HG02943 (cell line): ENCODE measurements around the gene OR6B2.

ENCODE experiments used
- ATAC-seq: cut with Tn5 transposase; IDR thresholded peaks from one replicate; pipeline ENCODE4 v1.9.1; 2021; ENCODE audit warnings: mild to moderate bottlenecking, low read depth, moderate library complexity; ENCODE audit not compliant: unreplicated experiment

The OR6B2 gene

GRCh38 chr2:240042740-240043139, 12.5 kb upstream of the OR6B2 start:
- no peak for ATAC-seq

DNA sequence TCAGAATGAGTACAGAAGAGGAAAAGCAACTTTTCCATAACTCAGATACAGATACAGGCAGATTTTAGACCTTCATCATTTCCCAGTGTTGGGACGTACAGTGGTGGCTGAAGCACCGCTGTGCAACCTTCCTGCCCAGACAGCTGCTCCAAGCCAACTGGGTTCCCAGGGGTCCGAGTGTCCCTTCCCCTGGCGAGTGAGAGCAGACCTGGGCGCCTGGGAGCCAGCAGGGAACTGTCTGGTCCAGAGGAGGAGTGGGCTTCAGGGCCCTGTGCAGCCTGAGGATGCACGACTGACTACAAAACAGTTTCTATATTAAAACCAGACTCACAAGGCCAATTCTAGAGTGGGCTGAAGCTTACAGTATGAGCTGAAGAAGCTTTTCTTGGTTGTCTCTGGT, 11.1 kb upstream of the OR6B2 start:
- ATAC-seq = no peak

- no peak for ATAC-seq
Observed at GRCh38 chr2:240037358-240037757, 7.1 kb upstream of the OR6B2 start.

GRCh38 chr2:240033330-240033678, 3.1 kb upstream of the OR6B2 start:
- no peak for ATAC-seq

DNA sequence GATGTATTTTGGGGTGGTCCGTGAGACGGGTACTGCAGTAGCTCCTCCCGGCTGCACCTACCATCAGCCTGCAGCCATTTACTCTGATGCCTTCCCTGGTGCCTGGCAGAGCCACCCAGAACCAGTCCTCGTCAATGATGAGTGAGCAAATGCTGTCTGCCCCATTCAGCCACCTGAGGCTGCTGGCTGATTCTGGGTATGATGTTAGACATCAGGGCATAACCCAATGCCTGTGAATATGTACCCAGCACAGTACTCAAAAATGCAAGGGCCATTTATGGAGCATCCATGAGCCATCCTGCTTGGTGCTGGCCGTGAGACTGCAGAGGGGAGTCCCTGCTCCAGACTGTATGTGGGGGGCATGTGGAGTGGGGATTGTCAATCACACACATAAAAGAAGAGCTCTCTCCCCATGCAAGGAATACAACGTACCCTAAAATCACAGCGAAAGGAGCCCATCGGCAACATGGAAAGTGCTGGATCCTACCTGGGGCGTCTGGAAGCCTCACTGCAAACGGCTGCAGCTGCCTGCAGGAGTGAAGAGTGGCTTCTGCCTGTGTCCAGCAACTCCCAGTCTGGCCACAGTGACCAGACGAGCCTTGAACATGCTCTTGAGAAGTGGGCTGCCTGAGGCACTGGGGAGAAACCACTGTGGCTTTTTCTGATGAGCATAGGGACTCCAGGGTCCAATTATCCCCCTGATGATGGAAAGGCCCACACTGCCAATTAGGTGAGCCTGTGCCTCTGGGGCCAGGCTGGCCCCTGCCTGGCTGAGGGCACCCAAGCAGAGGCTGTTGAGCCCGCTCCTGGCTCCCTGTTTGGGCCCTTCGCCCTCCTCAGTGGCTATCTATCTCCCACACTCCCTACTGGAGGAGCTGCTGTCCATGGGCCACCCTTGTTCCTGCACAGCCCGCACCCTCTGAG, 2.4 kb upstream of the OR6B2 start:
- no peak for ATAC-seq

DNA sequence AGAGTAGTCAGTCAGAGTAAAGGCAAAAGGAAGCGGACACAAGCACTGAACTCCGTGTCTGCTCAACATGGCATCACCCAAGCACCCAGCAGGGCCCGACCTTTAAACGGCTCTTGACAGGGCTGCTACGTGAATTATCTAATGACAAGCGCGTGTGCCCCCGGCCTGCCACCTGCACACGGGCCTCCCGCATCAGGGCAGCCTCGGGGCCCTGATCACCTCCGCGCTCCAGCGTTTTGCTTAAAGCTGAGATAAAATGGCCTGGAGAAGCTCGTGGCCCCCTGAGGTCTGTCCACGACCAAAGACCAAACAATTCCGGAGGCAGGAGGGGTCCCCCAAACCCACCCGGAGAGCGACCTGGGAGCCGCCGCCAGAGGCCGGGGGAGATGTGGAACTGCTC, 5.5 kb downstream of the OR6B2 start:
- ATAC-seq = peak; percentile 24

DNA sequence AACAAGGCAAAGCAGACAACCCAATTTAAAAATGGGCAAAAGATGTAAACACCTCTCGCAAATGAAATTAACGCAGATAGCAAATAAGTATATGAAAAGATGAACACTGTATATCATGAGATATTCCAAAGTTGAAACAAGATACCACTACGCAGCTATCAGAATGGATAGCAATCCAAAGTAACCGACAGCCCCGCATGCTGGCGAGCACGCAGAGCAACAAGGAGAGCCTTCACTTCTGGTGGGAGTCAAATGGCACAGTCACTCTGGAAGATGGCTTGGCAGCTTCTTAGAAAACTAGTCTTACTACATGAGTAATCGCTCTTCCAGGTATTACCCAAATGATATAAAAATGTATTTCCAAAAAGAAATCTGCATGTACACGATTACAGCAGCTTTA, 6.4 kb downstream of the OR6B2 start:
- ATAC-seq = no peak

DNA sequence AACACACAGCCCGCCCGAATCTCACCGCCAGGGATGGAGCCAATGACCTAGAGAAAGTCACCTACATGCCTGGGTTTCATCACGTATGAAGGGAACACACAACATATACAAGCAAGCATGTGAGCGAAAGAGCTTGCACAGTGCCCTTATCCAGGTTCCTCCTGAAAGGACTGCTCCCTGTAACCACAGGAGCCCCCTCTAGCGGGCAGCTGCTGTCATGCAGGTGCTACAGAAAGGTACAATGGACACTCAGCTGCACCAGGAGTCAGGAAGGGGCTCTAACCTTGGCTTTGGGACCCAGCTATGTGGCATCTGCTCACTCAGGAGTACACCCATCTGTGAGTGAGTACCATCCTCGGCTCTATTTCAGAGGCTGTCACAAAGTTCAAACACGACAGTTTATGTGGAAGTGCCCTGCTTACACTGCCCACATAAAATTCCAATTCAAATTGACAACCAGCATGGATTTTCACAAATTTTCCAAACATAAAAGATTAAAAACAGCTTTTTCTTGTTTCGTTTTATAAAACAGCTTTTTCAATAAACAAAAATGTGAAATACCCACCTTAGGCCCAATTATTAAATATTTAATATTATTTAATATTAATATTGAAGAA, 8.6 kb downstream of the OR6B2 start:
- no peak for ATAC-seq

- no peak for ATAC-seq
Observed at GRCh38 chr2:240018071-240018750, 12.0 kb downstream of the OR6B2 start.

GRCh38 chr2:240014327-240014726, 15.9 kb downstream of the OR6B2 start:
- ATAC-seq = no peak

- ATAC-seq = no peak
Observed at GRCh38 chr2:240013343-240013742, 16.9 kb downstream of the OR6B2 start.

DNA sequence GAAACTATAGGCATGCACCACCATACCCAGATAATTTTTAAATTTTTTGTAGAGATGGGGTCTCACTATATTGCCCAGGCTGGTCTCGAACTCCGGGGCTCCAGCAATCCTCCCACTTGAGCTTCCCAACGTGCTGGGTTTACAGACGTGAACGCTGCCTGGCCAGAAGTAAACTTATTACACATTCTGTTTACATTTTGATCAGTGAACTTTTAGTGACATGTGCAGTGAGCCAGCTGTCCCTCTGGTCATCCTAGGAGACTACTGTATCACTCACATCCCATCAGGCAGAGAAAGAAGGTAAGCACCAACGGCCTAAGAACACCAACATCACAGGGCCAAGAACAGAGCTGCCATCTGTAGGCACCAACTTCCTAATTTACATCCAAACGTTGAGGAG, 27.2 kb downstream of the OR6B2 start:
- ATAC-seq = no peak

DNA sequence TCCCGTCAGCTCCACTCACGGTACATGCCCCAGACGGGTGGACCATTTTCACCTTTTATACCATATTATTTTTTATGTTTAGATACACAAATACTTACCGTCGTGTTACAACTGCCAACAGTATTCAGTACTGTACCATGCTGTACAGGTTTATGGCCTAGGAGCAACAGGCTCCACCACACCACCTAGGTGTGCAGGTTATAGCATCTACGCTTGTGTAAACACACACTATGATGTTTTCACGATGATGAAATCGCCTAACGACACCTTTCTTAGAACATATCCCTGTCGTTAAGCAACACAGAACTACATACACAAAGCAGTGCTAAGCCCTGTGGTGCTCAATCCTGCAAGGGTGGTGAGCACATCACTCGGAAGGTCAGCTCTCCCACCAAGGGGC, 29.6 kb downstream of the OR6B2 start:
- no peak for ATAC-seq

- ATAC-seq = no peak
Observed at GRCh38 chr2:239997686-239998409, 32.4 kb downstream of the OR6B2 start.

DNA sequence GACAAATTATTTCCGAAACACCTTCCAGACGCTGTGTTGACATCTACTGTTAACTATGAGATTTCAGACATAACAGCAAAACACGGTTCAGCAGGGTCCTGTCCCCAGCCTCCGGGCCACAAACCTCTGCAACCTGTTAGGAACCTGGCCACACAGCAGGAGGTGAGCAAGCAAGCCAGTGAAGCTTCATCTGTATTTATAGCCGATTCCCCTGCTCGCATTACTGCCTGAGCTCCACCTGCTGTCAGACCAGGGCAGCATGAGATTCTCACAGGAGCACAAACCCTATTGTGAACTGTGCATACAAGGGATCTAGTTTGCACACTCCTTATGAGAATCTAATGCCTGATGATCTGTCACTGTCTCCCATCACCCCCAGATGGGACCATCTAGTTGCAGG, 36.1 kb downstream of the OR6B2 start:
- ATAC-seq = no peak

DNA sequence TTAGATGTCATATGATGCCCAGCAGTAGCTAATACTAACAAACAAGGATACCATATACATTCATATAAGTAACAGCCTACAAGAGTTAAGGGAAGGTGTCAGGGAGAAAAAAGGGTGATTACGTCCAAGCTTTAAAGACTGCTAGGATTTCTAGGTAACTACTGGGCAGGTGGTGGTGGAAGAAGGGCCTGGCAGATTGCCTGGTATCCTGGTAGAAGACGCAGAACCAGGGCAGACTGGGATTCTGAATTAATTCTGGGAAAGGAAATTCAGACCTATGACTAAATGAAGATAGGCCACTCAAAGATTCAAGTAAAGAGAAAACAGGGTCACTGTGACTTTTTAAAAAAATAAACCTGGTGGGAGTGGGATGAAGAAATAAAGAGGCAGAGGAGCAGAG, 36.9 kb downstream of the OR6B2 start:
- no peak for ATAC-seq

- ATAC-seq = no peak
Observed at GRCh38 chr2:239991689-239992314, 38.4 kb downstream of the OR6B2 start.

DNA sequence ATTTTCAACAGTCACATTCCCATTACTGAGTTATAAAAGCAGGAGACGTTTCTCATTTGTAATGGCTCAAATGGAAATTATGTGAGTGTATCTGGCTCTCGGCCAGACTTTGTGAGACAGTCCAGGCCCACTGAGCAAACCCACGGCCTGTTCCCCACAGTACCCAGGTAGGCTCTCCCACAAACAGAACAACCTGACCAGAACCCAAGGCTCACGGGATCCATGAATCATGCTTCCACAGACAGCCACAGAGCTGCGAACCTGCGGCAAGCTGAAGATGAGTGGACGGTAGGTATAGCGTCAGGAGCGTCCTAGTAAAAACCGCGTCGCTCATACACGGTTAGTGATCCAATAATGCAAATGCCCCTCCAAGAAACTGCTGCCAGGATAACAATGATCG, 39.3 kb downstream of the OR6B2 start:
- ATAC-seq = no peak

GRCh38 chr2:239985356-239985755, 44.9 kb downstream of the OR6B2 start:
- no peak for ATAC-seq

- ATAC-seq = no peak
Observed at GRCh38 chr2:239984421-239985194, 45.6 kb downstream of the OR6B2 start.
